ENCODE results near the gene C11orf68.
A peak's percentile ranks its signal among the peaks of the same experiment; 100 is the strongest.

C11orf68 gene

DNA sequence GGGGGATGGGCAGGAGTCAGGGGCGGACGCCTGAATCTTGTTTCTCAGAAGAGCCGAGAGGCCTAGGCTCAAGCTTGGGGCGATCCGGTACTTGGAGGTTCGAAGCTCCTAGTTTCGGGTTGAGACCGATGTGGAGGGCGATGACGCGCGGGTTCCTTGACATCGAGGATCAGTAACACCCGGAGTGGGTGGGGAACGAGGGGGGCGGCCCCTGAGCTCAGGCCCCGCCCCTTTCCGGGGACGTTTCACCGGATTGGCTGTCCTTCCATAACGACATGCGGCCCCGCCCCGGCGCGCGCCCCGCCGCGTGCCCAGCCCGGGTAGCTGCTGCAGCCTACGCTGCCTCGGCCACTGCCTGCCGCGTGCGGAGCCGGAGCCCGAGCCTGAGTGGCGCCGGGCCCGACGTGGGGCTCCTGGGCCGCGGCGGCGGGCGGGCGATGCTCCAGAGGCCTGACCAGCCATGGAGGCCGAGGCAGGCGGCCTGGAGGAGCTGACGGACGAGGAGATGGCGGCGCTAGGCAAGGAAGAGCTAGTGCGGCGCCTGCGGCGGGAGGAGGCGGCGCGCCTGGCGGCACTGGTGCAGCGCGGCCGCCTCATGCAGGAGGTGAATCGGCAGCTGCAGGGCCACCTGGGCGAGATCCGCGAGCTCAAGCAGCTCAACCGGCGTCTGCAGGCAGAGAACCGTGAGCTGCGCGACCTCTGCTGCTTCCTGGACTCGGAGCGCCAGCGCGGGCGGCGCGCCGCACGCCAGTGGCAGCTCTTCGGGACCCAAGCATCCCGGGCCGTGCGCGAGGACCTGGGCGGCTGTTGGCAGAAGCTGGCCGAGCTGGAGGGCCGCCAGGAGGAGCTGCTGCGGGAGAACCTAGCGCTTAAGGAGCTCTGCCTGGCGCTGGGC, 28.3 kb downstream of the C11orf68 start, which contains the start of gene CCDC85B:
Gene CCDC85B (plus strand): TSS at position 350 of the 895 bp plus-strand sequence. CDS start 111 bp downstream, at position 461.
- Histone ChIP-seq H3K4me3 (ENCODE audit: low read depth, low read length) (peak within 1 kb of the TSS; percentile 86), H3K27ac (ENCODE audit: low read depth, low read length) (peak within 1 kb of the TSS; percentile 95), H2AFZ (ENCODE audit: low read length, unreplicated experiment) (no peak within 1 kb of the TSS), H3K36me3 (ENCODE audit: insufficient read depth, low read length) (peaks cover 12% of the 10 kb centered on the region; the same call in 1 of the 2 replicates), H3K4me1 (ENCODE audit: control insufficient read depth, insufficient read depth, low read length, unreplicated experiment) (peaks cover 45% of the 10 kb centered on the region), H3K27me3 (ENCODE audit: insufficient read depth, low read length) (no peaks in the 10 kb centered on the region), H3K79me2 (ENCODE audit: control insufficient read depth, insufficient read depth, low read length, unreplicated experiment) (peaks cover 29% of the 10 kb centered on the region)

DNA sequence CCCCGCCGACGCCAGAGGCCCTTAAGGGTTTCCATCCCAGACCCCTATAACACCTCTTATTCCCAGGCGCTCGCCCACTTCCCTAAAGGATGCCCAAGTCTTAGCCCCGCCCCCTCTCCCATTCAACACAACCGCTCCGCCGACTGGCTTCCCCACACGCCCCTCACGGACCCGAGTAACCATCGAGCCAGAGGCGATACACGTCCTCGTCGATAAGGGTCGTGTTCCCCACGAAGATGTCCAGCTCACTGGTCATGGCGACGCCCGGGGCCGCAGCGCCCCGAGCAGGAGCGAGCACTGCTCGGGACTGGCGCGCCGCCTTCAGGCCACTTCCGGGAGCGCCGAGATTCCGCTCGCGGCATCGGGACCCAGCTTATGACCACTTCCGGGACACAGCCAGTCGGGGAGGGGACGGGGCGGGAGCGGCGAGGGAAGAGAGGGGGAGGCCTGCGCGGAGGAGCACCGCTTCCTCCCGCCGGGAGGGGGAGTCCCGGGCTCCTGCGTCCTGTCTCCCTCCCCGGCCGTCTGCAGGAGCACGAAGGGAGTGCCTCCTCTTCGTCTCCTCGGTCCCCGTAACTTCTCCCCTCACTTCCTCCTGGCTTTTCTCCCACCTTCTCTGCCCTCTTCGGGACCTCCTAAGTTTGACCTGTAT, 30.6 kb downstream of the C11orf68 start, which contains the start of gene FIBP:
Gene FIBP (minus strand): TSS at position 309 of the 652 bp plus-strand sequence. CDS start 53 bp downstream, at position 256.
- H3K79me2 ChIP-seq (ENCODE audit: control insufficient read depth, insufficient read depth, low read length, unreplicated experiment) = peaks cover 19% of the 10 kb centered on the region
- H2AFZ ChIP-seq (ENCODE audit: low read length, unreplicated experiment) = no peak within 1 kb of the TSS
- peaks cover 37% of the 10 kb centered on the region for H3K4me1 ChIP-seq (ENCODE audit: control insufficient read depth, insufficient read depth, low read length, unreplicated experiment)
- H3K27ac ChIP-seq (ENCODE audit: low read depth, low read length) = peak within 1 kb of the TSS; percentile 95
- H3K4me3 ChIP-seq (ENCODE audit: low read depth, low read length) = peak within 1 kb of the TSS; percentile 86
- no peaks in the 10 kb centered on the region for H3K27me3 ChIP-seq (ENCODE audit: insufficient read depth, low read length)
- peaks cover 12% of the 10 kb centered on the region; the same call in 1 of the 2 replicates for H3K36me3 ChIP-seq (ENCODE audit: insufficient read depth, low read length)

DNA sequence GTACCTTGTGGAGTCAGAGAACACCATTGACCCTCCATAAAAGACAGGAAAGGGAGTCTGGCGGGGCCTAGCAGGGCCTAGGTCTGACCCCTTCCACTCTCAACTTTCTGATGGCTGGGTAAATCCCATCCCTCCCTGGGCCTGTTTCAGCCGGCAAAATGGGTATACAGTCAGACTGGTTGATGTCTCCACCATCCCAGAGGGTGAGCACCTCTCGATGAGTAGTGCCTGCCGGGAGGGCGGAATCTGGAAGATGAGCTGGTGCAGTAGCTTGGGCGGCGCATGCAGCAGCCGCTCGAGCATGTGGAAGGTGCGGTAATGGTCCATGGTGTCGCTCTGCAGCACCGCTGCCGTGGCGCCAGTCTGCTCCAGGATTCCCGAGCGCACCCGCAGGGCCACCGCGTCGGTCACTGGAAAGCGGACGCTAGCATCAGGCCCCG, 31.1 kb downstream of the C11orf68 start:
- Histone ChIP-seq H3K27me3 (ENCODE audit: insufficient read depth, low read length) (no peaks in the 10 kb centered on the region), H3K27ac (ENCODE audit: low read depth, low read length) (peak overlapping the region; percentile 72), H3K36me3 (ENCODE audit: insufficient read depth, low read length) (peaks cover 12% of the 10 kb centered on the region; the same call in 1 of the 2 replicates), H3K4me3 (ENCODE audit: low read depth, low read length) (peak overlapping the region; percentile 86), H2AFZ (ENCODE audit: low read length, unreplicated experiment) (no peak overlapping the region), H3K4me1 (ENCODE audit: control insufficient read depth, insufficient read depth, low read length, unreplicated experiment) (peaks cover 32% of the 10 kb centered on the region), H3K79me2 (ENCODE audit: control insufficient read depth, insufficient read depth, low read length, unreplicated experiment) (peaks cover 18% of the 10 kb centered on the region)

DNA sequence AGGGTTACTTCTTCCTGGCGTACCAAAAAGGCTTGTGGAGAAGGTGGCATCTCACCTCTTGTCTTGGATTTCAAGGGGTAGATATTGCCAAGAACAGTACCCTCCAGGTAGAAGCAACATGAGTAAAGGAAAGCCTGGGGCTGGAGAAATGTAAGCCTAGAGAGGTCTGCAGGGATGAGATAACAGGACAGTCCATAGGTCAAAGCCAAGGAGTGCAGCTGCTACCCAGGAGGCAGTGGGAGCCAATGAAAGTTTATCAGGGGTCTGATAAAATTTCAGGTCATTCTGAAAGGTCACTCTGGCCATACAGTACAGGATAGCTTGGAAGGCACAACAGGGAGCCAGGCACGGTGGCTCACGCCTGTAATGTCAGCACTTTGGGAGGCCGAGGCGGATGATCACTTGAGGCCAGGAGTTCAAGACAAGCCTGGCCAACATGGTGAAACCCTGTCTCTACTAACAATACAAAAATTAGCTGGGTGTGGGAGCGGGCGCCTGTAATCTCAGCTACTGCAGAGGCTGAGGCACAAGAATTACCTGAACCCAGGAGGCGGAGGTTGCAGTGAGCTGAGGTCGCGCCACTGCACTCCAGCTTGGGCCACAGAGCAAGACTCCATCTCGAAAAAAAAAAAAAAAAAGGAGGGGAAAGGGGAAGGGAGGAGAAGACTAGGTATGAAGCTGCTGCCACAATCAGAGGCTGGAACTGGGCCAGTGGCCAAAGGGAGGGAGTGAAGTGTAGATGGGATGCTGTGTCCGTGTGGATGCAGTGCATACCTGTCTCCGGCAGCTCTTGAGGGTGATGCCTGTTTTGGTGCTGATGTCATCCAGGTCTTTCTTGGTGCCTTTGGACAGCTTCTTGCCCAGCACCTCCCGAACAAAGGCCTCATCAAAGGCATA, 31.8 kb downstream of the C11orf68 start:
- H3K79me2 ChIP-seq (ENCODE audit: control insufficient read depth, insufficient read depth, low read length, unreplicated experiment) = peaks cover 18% of the 10 kb centered on the region
- H3K27me3 ChIP-seq (ENCODE audit: insufficient read depth, low read length) = no peaks in the 10 kb centered on the region
- H3K27ac ChIP-seq (ENCODE audit: low read depth, low read length) = peak overlapping the region; percentile 72
- H3K36me3 ChIP-seq (ENCODE audit: insufficient read depth, low read length) = peaks cover 12% of the 10 kb centered on the region; the same call in 1 of the 2 replicates
- H3K4me3 ChIP-seq (ENCODE audit: low read depth, low read length) = peak overlapping the region; percentile 86
- no peak overlapping the region for H2AFZ ChIP-seq (ENCODE audit: low read length, unreplicated experiment)
- peaks cover 26% of the 10 kb centered on the region for H3K4me1 ChIP-seq (ENCODE audit: control insufficient read depth, insufficient read depth, low read length, unreplicated experiment)

DNA sequence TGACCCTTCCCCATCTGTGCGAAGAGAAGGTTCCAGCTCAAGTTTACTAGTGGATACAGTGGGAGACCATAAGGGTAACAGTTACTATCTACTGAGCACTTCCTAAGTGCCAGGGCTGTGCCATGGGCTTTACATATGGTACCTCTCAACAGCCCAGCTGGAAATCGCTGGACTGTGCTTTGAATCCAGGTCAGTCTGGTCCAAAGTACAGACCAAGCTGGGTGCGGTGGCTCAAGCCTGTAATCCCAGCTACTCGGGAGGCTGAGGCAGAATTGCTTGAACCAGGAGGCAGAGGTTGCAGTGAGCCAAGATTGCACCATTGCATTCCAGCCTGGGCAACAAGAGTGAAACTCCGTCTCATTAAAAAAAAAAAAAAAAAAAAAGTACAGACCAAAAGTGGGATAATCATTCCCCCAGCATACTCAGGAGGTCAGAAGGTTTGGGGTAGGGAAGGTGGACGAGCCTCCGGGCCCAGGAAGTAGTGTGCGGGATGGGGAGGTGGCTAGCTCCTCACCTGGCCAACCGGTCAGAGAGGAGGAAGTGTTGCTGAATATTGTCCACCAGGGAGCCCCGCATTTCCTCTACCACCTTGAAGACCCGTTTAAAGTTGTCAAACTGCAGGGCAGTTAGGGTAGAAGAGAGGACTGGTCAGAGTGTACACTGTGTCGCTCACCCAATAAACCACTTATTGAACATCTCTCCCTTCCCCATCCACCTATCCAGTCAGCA, 32.9 kb downstream of the C11orf68 start:
- no peak overlapping the region for H2AFZ ChIP-seq (ENCODE audit: low read length, unreplicated experiment)
- H3K79me2 ChIP-seq (ENCODE audit: control insufficient read depth, insufficient read depth, low read length, unreplicated experiment) = peaks cover 18% of the 10 kb centered on the region
- peak overlapping the region; percentile 37; the same call in 1 of the 2 replicates for H3K4me3 ChIP-seq (ENCODE audit: low read depth, low read length)
- H3K4me1 ChIP-seq (ENCODE audit: control insufficient read depth, insufficient read depth, low read length, unreplicated experiment) = peaks cover 30% of the 10 kb centered on the region
- H3K27ac ChIP-seq (ENCODE audit: low read depth, low read length) = no peak overlapping the region
- H3K27me3 ChIP-seq (ENCODE audit: insufficient read depth, low read length) = no peaks in the 10 kb centered on the region
- H3K36me3 ChIP-seq (ENCODE audit: insufficient read depth, low read length) = peaks cover 12% of the 10 kb centered on the region; the same call in 1 of the 2 replicates

DNA sequence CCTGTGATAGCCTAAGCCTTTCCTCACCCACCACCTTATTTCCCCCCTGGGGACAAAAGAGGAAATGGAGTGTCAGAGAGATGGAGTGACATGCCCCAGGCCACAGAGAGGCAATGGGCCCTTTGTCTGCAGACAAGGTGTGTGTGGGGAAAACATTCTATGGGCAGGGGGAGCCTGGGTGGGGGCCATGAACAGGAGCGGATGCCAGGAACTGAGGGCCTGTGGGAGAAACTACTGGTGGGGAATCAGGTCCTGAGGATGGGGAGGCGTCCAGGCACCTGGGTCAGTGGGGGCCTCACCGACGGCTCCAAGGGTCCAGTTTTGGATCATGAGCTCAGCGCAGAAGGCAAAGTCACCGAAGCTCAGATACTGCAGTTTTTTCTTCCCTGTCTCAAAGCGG, 33.6 kb downstream of the C11orf68 start:
- no peak overlapping the region for H3K4me3 ChIP-seq (ENCODE audit: low read depth, low read length)
- H2AFZ ChIP-seq (ENCODE audit: low read length, unreplicated experiment) = no peak overlapping the region
- peaks cover 12% of the 10 kb centered on the region; the same call in 1 of the 2 replicates for H3K36me3 ChIP-seq (ENCODE audit: insufficient read depth, low read length)
- peaks cover 18% of the 10 kb centered on the region for H3K79me2 ChIP-seq (ENCODE audit: control insufficient read depth, insufficient read depth, low read length, unreplicated experiment)
- no peaks in the 10 kb centered on the region for H3K27me3 ChIP-seq (ENCODE audit: insufficient read depth, low read length)
- peaks cover 32% of the 10 kb centered on the region for H3K4me1 ChIP-seq (ENCODE audit: control insufficient read depth, insufficient read depth, low read length, unreplicated experiment)
- no peak overlapping the region for H3K27ac ChIP-seq (ENCODE audit: low read depth, low read length)

DNA sequence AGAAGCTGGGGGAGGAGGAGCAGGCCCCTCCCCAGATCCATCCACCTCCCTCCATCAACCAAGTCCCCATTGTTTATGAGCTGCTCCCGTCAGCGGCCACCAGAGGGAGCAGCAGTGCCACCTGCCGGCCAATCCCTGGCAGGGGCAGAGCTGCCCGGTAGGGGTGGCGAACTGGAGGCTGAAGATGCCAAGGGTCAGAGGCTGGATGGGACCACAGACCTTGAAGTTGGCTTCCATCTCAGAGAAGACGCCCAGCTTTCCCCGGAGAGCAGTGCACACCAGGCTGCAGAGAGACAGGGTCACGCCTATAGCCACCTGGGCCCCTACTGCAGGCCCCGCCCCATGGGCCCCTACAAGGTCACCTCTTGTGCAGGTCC, 34.2 kb downstream of the C11orf68 start:
- peaks cover 12% of the 10 kb centered on the region; the same call in 1 of the 2 replicates for H3K36me3 ChIP-seq (ENCODE audit: insufficient read depth, low read length)
- no peaks in the 10 kb centered on the region for H3K27me3 ChIP-seq (ENCODE audit: insufficient read depth, low read length)
- peaks cover 18% of the 10 kb centered on the region for H3K79me2 ChIP-seq (ENCODE audit: control insufficient read depth, insufficient read depth, low read length, unreplicated experiment)
- peaks cover 27% of the 10 kb centered on the region for H3K4me1 ChIP-seq (ENCODE audit: control insufficient read depth, insufficient read depth, low read length, unreplicated experiment)
- H3K4me3 ChIP-seq (ENCODE audit: low read depth, low read length) = no peak overlapping the region
- H3K27ac ChIP-seq (ENCODE audit: low read depth, low read length) = no peak overlapping the region
- no peak overlapping the region for H2AFZ ChIP-seq (ENCODE audit: low read length, unreplicated experiment)

DNA sequence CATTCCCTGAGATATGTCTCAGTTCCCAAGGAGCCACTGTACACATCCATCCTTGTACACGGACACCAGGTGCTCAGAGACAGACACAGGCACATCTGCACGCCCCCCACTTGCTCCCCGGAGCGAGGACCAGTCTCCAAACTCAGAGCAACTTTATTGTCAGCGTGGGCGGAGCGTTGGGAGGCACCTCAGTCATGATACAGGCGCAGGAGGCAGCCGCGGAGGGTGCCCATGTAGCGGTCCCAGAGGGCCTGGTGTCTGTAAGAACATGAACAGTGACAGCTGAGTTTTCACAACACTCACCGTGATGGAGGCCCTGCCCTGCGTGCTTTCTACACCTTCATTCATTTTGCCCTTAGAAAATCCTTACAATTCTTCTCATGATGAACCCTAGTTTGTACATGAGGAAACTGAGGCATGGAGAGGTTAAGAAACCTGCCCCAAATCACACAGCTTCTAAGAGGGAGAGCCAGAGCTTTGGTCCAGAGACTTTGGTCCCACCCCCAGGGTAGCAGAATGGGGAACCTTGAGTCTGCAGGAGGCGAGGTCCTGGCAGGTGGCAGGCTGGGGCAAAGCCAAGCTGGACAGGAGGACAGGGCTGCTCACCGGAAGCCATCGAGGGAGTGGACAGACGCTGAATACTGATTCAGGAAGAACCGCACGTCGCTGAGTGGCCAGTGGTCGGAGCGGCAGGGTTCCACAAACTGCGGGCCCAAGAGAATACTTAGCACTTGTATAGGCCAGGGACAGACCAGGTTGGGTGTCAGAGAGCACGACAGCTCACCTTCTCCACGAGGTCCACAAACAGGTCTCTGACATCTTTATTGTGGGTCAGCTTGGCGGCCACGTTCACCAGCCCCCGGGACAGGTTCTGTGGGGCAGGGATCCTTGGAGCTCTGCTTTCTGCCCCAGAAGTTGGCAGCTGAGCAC, 34.8 kb downstream of the C11orf68 start:
- no peaks in the 10 kb centered on the region for H3K27me3 ChIP-seq (ENCODE audit: insufficient read depth, low read length)

More for the DNA sequence above, 34.8 kb downstream of the C11orf68 start:
- Histone ChIP-seq H3K79me2 (ENCODE audit: control insufficient read depth, insufficient read depth, low read length, unreplicated experiment) (peaks cover 18% of the 10 kb centered on the region), H3K4me1 (ENCODE audit: control insufficient read depth, insufficient read depth, low read length, unreplicated experiment) (peaks cover 26% of the 10 kb centered on the region), H2AFZ (ENCODE audit: low read length, unreplicated experiment) (no peak overlapping the region), H3K36me3 (ENCODE audit: insufficient read depth, low read length) (peaks cover 12% of the 10 kb centered on the region; the same call in 1 of the 2 replicates), H3K4me3 (ENCODE audit: low read depth, low read length) (no peak overlapping the region), H3K27ac (ENCODE audit: low read depth, low read length) (no peak overlapping the region)

Measured in ACC112 (cell line).